Measurements from ENCODE around the gene KLHL15. TPM values are rescaled to one million over a fixed set of nuclear protein-coding genes. Genes with fewer than 3 reads are reported as not detected.

KLHL15 gene
- polyA plus RNA-seq, 3 donors: 3.2 to 24.4 (median 3.9) TPM

GRCh38 chrX:23935106-23935505 is 91.9 kb downstream of the KLHL15 start:
- Histone ChIP-seq H3K36me3 (replicated peaks in 1 of 2; ENCODE audit: control insufficient read depth in 1 of 2, insufficient read depth in 2 of 2, low read length in 2 of 2) (no peaks in the 10 kb centered on the region), H3K4me1 (ENCODE audit: control insufficient read depth in 1 of 2, insufficient read depth in 2 of 2, low read length in 2 of 2) (peaks cover 6 to 8% of the 10 kb centered on the region in 2 donors), H3K4me2 (replicated peaks; ENCODE audit: extremely low read depth, low read length, poor library complexity, severe bottlenecking) (no peak overlapping the region), H3K4me3 (replicated peaks in 1 of 3; ENCODE audit: low read depth in 2 of 3, low read length in 3 of 3) (no peak overlapping the region), H3K27me3 (ENCODE audit: control insufficient read depth in 2 of 2, insufficient read depth in 2 of 2, low read length in 2 of 2) (peaks cover 0 to 10% of the 10 kb centered on the region in 2 donors), H3K9ac (ENCODE audit: insufficient read depth, low read length, poor library complexity, severe bottlenecking) (no peak overlapping the region), H3K9me3 (replicated peaks in 1 of 2; ENCODE audit: control insufficient read depth in 1 of 2, insufficient read depth in 1 of 2, low read length in 2 of 2) (no peaks in the 10 kb centered on the region), H3K27ac (ENCODE audit: low read depth in 1 of 2, low read length in 2 of 2) (no peak overlapping the region), H4K20me1 (ENCODE audit: insufficient read depth, low read length) (no peaks in the 10 kb centered on the region), H3K79me2 (ENCODE audit: insufficient read depth, low read length) (no peaks in the 10 kb centered on the region), H2AFZ (ENCODE audit: insufficient read depth, low read depth, low read length, poor library complexity, severe bottlenecking) (no peak overlapping the region)
- Mint-ChIP-seq H3K4me3 (no peak overlapping the region), H3K36me3 (no peaks in the 10 kb centered on the region), H3K4me1 (peaks cover 12% of the 10 kb centered on the region), H3K27ac (no peak overlapping the region), H3K9me3 (peaks cover 0 to 3% (median 0%) of the 10 kb centered on the region in 7 donors), H3K27me3 (ENCODE audit: low read depth in 3 of 3) (peaks cover 0 to 38% (median 0%) of the 10 kb centered on the region in 3 donors)
- intact Hi-C loops (cut with micrococcal nuclease): no loop called here
- DNase-seq: no peak
- WGBS (ENCODE audit: insufficient coverage): 100% methylated on average over 2 of the region's 11 CpGs
- TF ChIP-seq CTCF (IDR thresholded peaks at IDR 0.05): no peak

Other genes starting within 250 kb of the KLHL15 start
- gene SAT1, start 244.0 kb downstream of the KLHL15 start, polyA plus RNA-seq: 1,000 to 10,000 TPM in 1 of 3 donors, 100 to 1,000 TPM in 2; 897 to 7,815 (median 970) TPM
- 1 to 10 TPM; 3.3 to 8.3 (median 4.6) TPM for gene APOO, start 119.2 kb downstream of the KLHL15 start, polyA plus RNA-seq
- not detected for gene CXorf58, start 119.2 kb downstream of the KLHL15 start, polyA plus RNA-seq
- gene EIF2S3, start 27.8 kb upstream of the KLHL15 start, polyA plus RNA-seq: 100 to 1,000 TPM in 1 of 3 donors, 10 to 100 TPM in 2; 87.1 to 157 (median 87.2) TPM
- gene ZFX, start 122.5 kb upstream of the KLHL15 start, polyA plus RNA-seq: 10 to 100 TPM; 22.3 to 31.1 (median 30.2) TPM